Small intestine (tissue), 7 donors: ENCODE results near the gene ZNF543. TPM values are rescaled to one million over a fixed set of nuclear protein-coding genes. Genes with fewer than 3 reads are reported as not detected.

ENCODE experiments used
- DNase-seq, 2 donors: peaks; one replicate each; pipeline versions ENCODE4 v3.0.0 to v3.0.0-alpha.2; 2013
- FAIRE-seq: peaks from 2 replicates; lab custom pipeline; 2012; peaks lifted over from hg19 to GRCh38; lab: Jason Lieb, UNC
- H3K27ac ChIP-seq, 3 donors: one replicate each; pipeline ENCODE4 v1.5.1; 2013; ENCODE audit warnings: low read length in 2 of 3, mild to moderate bottlenecking in 2 of 3, control low read depth in 1 of 3, inconsistent platforms in 1 of 3, low read depth in 1 of 3, moderate library complexity in 1 of 3
- H3K27me3 ChIP-seq, 3 donors: one replicate each; pipeline ENCODE4 v1.6.1; 2013; ENCODE audit warnings: low read length in 3 of 3, inconsistent platforms in 1 of 3; ENCODE audit not compliant: control insufficient read depth in 3 of 3, insufficient read depth in 3 of 3
- H3K36me3 ChIP-seq, 3 donors: one replicate each; pipeline ENCODE4 v1.6.1; 2013; ENCODE audit warnings: low read length in 3 of 3, inconsistent platforms in 1 of 3, low read depth in 1 of 3, mild to moderate bottlenecking in 1 of 3, moderate library complexity in 1 of 3; ENCODE audit not compliant: control insufficient read depth in 3 of 3, insufficient read depth in 2 of 3
- H3K4me1 ChIP-seq, 3 donors: one replicate each; pipeline ENCODE4 v1.6.1; 2013; ENCODE audit warnings: low read length in 2 of 3, inconsistent platforms in 1 of 3, low read depth in 1 of 3, mild to moderate bottlenecking in 1 of 3, moderate library complexity in 1 of 3; ENCODE audit not compliant: control insufficient read depth in 3 of 3, insufficient read depth in 2 of 3
- H3K4me3 ChIP-seq, 3 donors: one replicate each; pipeline ENCODE4 v1.5.1; 2013; ENCODE audit warnings: low read length in 3 of 3, control low read depth in 1 of 3, inconsistent platforms in 1 of 3, low read depth in 1 of 3, mild to moderate bottlenecking in 1 of 3, moderate library complexity in 1 of 3
- H3K9me3 ChIP-seq, 2 donors: one replicate each; pipeline ENCODE4 v1.6.1; 2013; ENCODE audit warnings: low read depth in 1 of 2, low read length in 1 of 2; ENCODE audit not compliant: control insufficient read depth in 2 of 2, insufficient read depth in 1 of 2
- WGBS, 3 donors: extraction: QIAGEN DNeasy Blood & Tissue Kit; methylation state at CpG; one replicate each; pipeline ENCODE4 v1.1.7; 2013; 5-methylcytosine and 5-hydroxymethylcytosine counted together
- polyA plus RNA-seq, 4 donors: library from polyadenylated mRNA; stranded (reverse) in 3 of 4; unstranded in 1 of 4; fragments of 200-250 nt in 3 of 4; fragments of 120-200 nt in 1 of 4; gene quantifications; one replicate each; pipeline versions ENCODE4 v1.2.1 to v1.2.3, GENCODE V29; 2013
- donor health status: healthy with polysubstance abuse.
- donor health status: control.
- donor health status: control.
- donor health status: Bipolar disorder and iron deficiency.
- donor health status: healthy.

The ZNF543 gene
- polyA plus RNA-seq, 4 donors: 0.45 to 7.1 (median 0.91) TPM

DNA sequence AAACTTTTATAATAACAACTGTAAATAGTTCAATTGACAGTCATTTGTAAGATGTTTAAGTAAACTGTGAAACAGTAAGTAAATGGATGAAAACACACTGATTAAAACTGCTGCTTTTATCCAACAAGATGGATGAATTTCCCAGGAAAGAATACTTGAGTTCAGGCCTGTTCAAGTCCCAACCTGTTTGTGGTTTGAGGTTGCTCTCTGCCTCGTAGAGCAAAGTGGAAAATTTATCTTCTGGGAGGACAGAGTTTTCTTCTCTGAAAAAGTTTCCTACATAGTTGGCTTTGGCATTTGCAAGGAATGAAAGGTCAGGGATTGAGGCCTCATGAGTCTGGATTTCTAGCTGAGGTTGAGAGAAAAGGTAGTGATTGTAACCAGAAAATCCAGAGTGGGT is 15.2 kb upstream of the ZNF543 start:
- Histone ChIP-seq H3K27me3 (no peaks in the 10 kb centered on the region), H3K36me3 (peaks cover 0 to 21% (median 2%) of the 10 kb centered on the region in 3 donors), H3K9me3 (no peaks in the 10 kb centered on the region), H3K4me1 (no peaks in the 10 kb centered on the region), H3K27ac (no peak overlapping the region), H3K4me3 (no peak overlapping the region)
- DNase-seq: no peak
- FAIRE-seq: no peak
- WGBS, 3 donors: 3 to 51% (median 38%) methylated on average over 1 of the region's 1 CpG

- H3K9me3 ChIP-seq: no peaks in the 10 kb centered on the region
- no peaks in the 10 kb centered on the region for H3K4me1 ChIP-seq
- H3K36me3 ChIP-seq: peaks cover 0 to 2% (median 0%) of the 10 kb centered on the region in 3 donors
- no peak overlapping the region for H3K27ac ChIP-seq
- FAIRE-seq (no peak), DNase-seq (no peak)
- no peak overlapping the region for H3K4me3 ChIP-seq
- peaks cover 0 to 3% (median 0%) of the 10 kb centered on the region in 3 donors for H3K27me3 ChIP-seq
Observed at GRCh38 chr19:57308514-57308913, 11.8 kb upstream of the ZNF543 start.

- no peaks in the 10 kb centered on the region for H3K4me1 ChIP-seq
- no peaks in the 10 kb centered on the region for H3K36me3 ChIP-seq
- H3K27me3 ChIP-seq: peaks cover 0 to 3% (median 0%) of the 10 kb centered on the region in 3 donors
- H3K27ac ChIP-seq: no peak overlapping the region
- 84 to 92% (median 87%) methylated on average over 2 of the region's 2 CpGs for WGBS, 3 donors
- FAIRE-seq (no peak), DNase-seq (no peak)
- no peak overlapping the region for H3K4me3 ChIP-seq
- H3K9me3 ChIP-seq: no peaks in the 10 kb centered on the region
Observed at GRCh38 chr19:57310792-57311191, 9.5 kb upstream of the ZNF543 start.

GRCh38 chr19:57314146-57314545 is 6.1 kb upstream of the ZNF543 start:
- Histone ChIP-seq H3K4me3 (no peak overlapping the region), H3K4me1 (no peaks in the 10 kb centered on the region), H3K27me3 (peaks cover 0 to 28% (median 0%) of the 10 kb centered on the region in 3 donors), H3K27ac (no peak overlapping the region), H3K9me3 (peaks cover 0 to 1% of the 10 kb centered on the region in 2 donors), H3K36me3 (no peaks in the 10 kb centered on the region)
- no peak for FAIRE-seq
- 60 to 66% (median 60%) methylated on average over 4 of the region's 4 CpGs for WGBS, 3 donors
- DNase-seq: no peak

DNA sequence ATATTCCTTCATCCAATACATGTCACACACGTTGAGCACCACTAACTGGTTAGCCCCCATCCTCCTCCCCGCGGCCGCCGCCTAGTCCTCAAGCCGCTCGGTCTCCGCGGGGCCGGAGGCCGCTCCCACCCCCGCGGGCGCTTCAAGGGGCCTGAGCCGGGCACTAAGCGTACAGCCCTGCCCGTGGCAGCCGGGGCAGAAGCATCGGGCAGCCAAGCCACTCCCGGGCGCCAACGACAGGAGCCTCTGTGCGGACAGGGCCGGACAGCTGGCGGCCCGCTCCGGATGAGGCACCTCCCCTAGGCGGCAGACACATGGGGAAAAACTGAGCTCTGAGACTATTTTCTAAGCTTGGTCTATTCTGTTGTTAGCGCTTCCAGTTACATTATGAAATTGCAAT is 2.8 kb upstream of the ZNF543 start:
- FAIRE-seq (no peak), DNase-seq (peak in 1 of 2 donors; percentile 23)
- WGBS, 3 donors: 12 to 39% (median 32%) methylated on average over 29 of the region's 29 CpGs
- Histone ChIP-seq H3K27ac (no peak overlapping the region), H3K9me3 (peaks cover 0 to 1% of the 10 kb centered on the region in 2 donors), H3K27me3 (peaks cover 0 to 25% (median 0%) of the 10 kb centered on the region in 3 donors), H3K4me3 (no peak overlapping the region), H3K36me3 (peaks cover 0 to 4% (median 0%) of the 10 kb centered on the region in 3 donors), H3K4me1 (peaks cover 2 to 12% (median 11%) of the 10 kb centered on the region in 3 donors)

DNA sequence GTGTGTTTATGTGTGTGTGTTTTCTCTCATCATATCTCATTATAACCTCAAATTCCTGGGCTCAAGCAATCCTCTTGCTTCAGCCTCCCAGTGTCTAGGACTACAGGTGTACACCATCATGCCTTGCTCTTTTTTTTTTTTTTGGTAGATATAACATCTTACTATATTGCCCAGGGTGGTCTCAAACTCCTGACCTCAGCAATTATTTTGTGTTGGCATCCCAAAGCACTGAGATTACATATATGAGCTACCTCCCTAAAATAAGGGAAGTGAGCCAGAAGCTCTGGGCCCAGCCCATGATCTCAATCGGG is 448 bp upstream of the ZNF543 start:
- WGBS, 3 donors: 0% methylated on average over 1 of the region's 1 CpG

GRCh38 chr19:57321116-57321515 is 844 bp downstream of the ZNF543 start:
- FAIRE-seq: no peak
- Histone ChIP-seq H3K9me3 (peaks cover 0 to 1% of the 10 kb centered on the region in 2 donors), H3K27ac (peak overlapping the region in 2 of 3 donors; percentile 90 to 97), H3K4me1 (peaks cover 2 to 12% (median 11%) of the 10 kb centered on the region in 3 donors), H3K36me3 (peaks cover 10 to 24% (median 13%) of the 10 kb centered on the region in 3 donors), H3K4me3 (peak overlapping the region; percentile 85 to 99 (median 88)), H3K27me3 (peaks cover 0 to 23% (median 0%) of the 10 kb centered on the region in 3 donors)
- WGBS, 3 donors: 35 to 61% (median 47%) methylated on average over 8 of the region's 8 CpGs
- DNase-seq: peak in 1 of 2 donors; percentile 54

More for the DNA sequence above, 448 bp upstream of the ZNF543 start:
- H3K4me3 ChIP-seq: peak overlapping the region; percentile 85 to 99 (median 88)
- H3K9me3 ChIP-seq: peaks cover 0 to 1% of the 10 kb centered on the region in 2 donors
- peaks cover 4 to 14% (median 7%) of the 10 kb centered on the region in 3 donors for H3K36me3 ChIP-seq
- peaks cover 2 to 12% (median 11%) of the 10 kb centered on the region in 3 donors for H3K4me1 ChIP-seq
- no peak for DNase-seq
- peak overlapping the region; percentile 71 to 97 (median 90) for H3K27ac ChIP-seq
- FAIRE-seq: no peak
- peaks cover 0 to 25% (median 0%) of the 10 kb centered on the region in 3 donors for H3K27me3 ChIP-seq

DNA sequence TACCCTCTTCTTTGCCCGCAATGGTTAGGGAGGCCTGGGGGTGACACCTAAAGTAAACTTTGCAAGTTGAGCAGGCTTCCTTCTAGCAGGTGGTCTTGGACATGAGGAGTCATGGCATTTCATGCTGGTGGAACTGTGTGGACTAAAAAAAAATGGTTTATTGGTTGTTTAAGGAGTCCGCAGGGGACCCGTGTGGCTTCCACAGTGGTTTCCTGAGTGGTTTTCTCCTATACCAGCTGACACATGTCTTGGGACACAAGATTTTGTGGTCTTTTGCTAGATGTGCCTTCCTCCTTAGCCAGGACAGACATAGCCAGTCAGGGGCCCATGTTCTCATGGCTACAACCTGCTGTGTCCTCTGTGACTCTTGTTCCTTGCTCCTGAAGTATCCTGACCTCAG is 1.5 kb downstream of the ZNF543 start:
- no peak overlapping the region for H3K27ac ChIP-seq
- WGBS, 3 donors: 65 to 87% (median 76%) methylated on average over 3 of the region's 3 CpGs
- DNase-seq (no peak), FAIRE-seq (no peak)
- peaks cover 2 to 12% (median 11%) of the 10 kb centered on the region in 3 donors for H3K4me1 ChIP-seq
- peaks cover 15 to 30% (median 18%) of the 10 kb centered on the region in 3 donors for H3K36me3 ChIP-seq
- peaks cover 1 to 3% of the 10 kb centered on the region in 2 donors for H3K9me3 ChIP-seq
- peak overlapping the region in 1 of 3 donors; percentile 99 for H3K4me3 ChIP-seq
- H3K27me3 ChIP-seq: peaks cover 0 to 16% (median 0%) of the 10 kb centered on the region in 3 donors

GRCh38 chr19:57324992-57325391 is 4.7 kb downstream of the ZNF543 start:
- no peak for DNase-seq
- Histone ChIP-seq H3K36me3 (peaks cover 26 to 52% (median 36%) of the 10 kb centered on the region in 3 donors), H3K27ac (no peak overlapping the region), H3K27me3 (no peaks in the 10 kb centered on the region), H3K4me1 (peaks cover 2 to 12% (median 11%) of the 10 kb centered on the region in 3 donors), H3K4me3 (no peak overlapping the region), H3K9me3 (peaks cover 3 to 18% of the 10 kb centered on the region in 2 donors)
- FAIRE-seq: no peak
